GM12873 (cell line): ENCODE measurements around the gene SLIT3.

Experiments
- TF ChIP-seq, protein P1 (sequence below): IDR thresholded peaks from 2 replicates; pipeline ENCODE4 v1.5.1; 2012; ENCODE audit warnings: low read depth, mild to moderate bottlenecking, moderate library complexity, low read length, control low read depth; ENCODE audit not compliant: insufficient read depth; ENCODE audit errors: missing control alignments

The SLIT3 gene

DNA sequence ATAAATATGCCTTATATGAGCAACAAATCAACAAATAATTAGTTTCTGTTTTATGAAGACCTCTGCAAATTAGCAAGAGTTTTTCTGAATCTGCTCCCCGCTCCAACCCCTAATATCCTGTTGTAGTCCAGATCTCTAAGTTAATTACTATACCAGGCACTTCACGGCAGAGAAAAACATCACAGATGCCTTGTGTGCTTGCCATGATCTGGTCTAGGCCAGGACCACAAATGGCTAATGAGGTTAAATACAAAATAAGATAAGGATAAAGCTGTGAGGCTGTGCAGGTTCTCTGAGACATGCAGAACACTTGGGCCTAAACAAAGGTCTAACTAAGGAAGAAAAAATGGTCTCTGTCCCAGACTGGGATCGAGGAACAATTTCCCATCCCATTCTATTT is 150.8 kb downstream of the SLIT3 start:
- TF ChIP-seq, protein P1, sequence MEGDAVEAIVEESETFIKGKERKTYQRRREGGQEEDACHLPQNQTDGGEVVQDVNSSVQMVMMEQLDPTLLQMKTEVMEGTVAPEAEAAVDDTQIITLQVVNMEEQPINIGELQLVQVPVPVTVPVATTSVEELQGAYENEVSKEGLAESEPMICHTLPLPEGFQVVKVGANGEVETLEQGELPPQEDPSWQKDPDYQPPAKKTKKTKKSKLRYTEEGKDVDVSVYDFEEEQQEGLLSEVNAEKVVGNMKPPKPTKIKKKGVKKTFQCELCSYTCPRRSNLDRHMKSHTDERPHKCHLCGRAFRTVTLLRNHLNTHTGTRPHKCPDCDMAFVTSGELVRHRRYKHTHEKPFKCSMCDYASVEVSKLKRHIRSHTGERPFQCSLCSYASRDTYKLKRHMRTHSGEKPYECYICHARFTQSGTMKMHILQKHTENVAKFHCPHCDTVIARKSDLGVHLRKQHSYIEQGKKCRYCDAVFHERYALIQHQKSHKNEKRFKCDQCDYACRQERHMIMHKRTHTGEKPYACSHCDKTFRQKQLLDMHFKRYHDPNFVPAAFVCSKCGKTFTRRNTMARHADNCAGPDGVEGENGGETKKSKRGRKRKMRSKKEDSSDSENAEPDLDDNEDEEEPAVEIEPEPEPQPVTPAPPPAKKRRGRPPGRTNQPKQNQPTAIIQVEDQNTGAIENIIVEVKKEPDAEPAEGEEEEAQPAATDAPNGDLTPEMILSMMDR = no peak

GRCh38 chr5:169149317-169149716 is 151.6 kb downstream of the SLIT3 start:
- TF ChIP-seq, protein P1 = no peak

DNA sequence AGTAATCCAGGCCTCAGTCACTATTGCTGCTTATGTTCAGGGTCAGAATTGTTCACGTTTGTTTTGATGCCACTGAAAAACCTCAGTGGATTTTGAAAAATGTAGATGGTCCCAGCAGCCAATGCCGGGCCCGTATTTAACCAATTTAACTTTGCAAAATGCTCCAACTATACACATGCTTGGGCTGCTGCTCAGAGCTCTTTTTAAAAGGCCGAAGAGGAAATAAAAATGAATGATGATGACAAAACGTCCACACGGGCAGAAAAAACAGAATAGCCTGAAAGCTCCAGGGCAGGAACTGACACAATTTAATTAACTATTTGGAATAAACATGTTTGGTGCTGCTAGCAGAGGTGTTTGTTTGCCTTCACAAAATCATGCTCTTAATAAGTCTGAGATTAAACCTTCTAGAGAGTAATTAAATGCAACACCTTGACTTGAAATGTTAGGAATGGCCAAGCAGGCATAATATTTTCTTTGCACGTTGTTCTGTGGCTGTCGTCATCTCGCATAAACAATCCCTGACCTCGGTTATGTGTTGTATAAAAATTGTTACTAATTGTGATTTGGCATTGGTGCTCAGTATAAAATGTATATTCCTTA is 152.7 kb downstream of the SLIT3 start:
- TF ChIP-seq, protein P1 = no peak

GRCh38 chr5:169147534-169147933 is 153.4 kb downstream of the SLIT3 start:
- TF ChIP-seq, protein P1 = no peak

DNA sequence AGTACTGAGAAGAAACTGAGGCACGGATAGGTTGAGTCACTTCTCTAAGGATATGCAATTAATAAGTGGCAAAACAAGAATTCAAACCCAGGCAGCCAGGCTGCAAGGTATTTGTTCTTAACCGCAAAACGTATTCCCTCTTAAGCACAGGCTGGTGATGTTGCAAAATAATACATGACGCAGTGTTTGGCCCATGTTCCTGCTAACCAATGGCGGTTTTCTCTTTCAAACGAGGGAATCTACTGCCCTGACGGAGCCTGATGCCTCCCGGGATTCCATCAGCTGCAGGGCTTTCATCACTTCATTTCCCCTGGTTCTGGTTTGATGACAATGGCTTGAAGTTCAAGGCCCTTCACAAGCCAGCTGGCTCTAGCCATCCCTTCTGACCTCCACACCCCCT is 154.8 kb downstream of the SLIT3 start:
- TF ChIP-seq, protein P1 = no peak

DNA sequence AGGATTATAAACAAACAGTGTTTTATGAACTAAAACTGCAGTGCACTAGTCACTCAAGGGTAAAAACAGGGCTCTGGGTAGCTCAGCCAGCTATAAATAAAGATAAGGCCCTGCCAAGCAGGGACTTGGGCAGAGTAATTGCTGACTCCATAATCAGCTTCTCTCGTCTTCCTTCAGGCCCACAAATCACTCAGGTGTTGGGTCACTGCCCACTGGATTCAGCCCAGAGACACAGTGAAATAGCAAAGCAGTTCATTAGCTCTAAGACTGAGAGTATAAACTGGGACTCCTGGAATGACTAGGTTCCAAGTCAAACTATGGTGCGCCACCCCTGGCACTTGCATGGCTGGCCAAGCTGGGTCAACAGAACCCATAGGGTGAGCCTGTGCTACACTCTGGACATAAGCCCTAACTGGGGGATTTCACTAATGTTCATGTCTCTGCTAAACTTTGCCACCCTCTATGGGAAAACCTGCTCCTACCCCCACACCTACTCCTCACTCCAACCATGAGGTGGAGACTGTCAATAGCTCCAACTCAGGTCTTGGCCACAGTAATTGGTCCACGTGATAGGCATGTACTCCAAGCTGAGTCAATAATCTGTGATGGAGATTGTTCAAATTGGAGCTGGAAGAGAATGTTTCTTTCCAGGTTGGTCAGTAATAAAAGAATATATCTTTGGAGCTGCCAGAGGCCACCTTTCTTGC is 158.5 kb downstream of the SLIT3 start:
- TF ChIP-seq, protein P1 = no peak

DNA sequence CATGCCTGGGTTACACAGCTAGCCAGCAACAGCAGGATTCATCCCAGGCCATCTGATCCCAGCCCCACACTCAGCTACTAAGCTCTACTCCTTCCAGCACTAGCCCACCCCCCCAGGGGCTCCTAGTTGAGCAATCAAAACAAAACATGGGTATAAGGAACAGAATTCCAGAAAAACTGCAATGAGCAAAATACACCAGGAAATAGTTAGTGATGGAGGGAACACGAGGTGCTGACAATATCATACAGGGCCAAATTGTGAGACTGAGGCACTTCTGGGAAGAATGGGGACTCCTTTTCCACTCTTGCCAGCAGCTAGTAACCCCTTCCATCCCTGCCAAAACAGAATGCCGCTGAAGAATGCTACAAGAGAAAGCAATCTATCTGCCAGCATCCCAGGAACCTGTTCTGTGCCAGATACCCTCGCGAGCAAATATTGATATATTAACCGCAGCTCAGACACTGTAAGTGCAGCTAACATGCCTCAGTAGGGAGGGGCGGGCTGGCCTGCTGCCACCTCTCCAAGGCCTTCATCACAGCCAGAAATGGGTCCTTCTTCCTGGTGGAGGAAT is 161.4 kb downstream of the SLIT3 start:
- TF ChIP-seq, protein P1 = no peak
